ENCODE data around the gene NES.

The NES gene

DNA sequence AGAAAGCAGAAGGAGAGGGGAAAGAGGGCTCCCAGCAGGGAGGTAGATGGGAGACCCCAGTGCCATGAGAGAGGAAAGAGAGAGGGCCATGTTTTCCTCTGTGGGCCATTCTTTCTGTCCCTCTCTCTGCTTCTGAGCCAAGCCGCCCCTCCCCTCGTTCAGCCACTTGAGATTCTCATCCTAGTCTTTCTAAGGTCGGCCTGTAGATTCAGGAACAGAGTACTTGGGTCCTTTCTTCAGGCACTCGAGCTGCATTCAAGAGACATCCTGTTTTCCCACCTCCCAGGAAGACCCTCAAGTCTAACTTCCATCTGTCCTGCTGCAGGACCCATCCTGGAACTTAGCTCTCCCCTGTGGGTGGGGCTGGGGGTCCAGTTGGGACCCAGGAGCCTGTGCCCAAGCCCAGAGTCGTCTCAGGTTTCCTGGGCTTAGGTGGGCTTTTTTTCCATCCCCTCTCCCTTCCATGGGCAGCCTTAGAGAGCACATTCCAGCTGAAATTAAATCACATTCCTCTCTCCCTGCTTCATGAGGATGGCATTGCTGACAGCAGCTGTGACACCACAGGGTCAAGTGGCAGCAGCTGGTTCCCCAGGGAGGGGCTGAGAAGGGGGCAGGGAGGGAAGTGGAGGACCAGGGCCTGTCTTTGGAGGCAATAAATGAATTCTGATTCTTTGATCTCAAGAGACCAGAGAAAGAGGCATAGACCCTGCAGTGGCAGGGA is 13.0 kb downstream of the NES start:
- DNase-seq (ENCODE audit: low read depth in 3 of 3, low spot score in 1 of 3), result no peak

DNA sequence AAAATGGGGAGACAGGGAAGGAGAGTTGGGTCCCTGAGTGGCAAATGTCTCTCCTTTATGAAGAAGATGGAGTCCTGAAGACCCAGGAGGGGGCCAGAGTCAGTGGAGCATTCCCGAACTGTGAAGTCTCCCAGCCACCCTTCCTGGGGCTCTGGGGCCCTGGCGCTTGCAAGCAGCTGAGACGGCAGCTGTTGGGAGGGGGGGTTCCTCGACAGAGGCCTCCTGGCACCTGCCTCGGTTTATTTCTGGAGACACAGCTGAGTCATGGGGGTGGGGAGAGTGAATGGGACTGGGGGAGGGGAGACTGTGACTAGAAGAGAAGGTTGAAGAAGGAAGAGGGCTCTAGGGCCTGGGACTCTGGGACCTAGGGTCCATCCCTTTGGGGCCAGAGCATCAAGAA is 14.0 kb downstream of the NES start:
- no peak for DNase-seq (ENCODE audit: low read depth in 3 of 3, low spot score in 1 of 3)

DNA sequence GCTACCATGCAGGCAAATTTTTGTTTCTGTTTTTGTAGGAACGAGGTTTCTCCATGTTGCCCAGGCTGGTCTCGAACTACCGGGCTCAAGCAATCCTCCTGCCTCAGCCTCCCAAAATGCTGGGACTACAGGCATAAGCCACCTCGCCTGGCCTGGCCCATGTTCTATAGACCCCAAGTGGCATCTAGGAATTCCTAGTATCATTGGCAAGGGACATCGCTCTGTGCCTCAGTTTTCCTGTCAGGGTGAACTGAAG is 14.5 kb downstream of the NES start:
- no peak for DNase-seq (ENCODE audit: low read depth in 3 of 3, low spot score in 1 of 3)

DNA sequence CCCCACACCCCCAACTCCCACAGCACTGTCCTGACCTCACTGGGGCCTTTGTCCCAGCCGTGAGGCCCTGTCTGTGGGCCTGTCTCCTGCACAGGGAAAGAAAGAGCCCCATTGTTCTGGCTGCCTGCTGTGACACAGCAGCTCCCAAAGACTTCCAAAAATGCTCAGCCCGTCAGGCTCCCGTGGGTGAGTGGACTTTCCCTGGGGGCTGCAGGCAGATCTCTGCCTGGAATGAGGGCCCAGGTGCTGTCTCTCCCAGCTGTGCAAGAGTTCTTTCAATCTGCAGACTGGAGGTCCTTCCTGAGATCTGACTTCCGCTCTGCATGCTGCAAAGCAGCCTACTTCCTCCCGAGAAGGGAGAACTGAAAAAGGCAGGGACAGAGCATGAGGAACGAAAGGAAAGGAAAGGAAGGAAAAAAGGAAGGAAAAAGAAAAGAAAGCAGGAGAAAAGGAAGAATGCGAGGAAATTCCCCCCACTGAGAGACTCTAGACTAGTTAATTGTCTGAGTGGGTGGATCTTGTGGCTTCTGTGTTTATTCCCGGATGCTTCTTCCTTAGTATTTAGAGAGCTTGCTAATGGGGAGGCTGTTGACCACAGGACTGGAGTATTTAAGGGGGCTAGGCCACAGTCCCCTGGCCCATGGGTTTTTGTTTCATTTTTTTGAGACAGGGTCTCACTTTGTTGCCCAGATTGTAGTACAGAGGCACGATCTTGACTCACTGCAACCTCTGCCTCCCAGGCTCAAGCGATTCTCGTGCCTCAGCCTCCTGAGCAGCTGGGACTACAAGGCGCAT is 15.0 kb downstream of the NES start:
- DNase-seq (ENCODE audit: low read depth in 3 of 3, low spot score in 1 of 3), result no peak

DNA sequence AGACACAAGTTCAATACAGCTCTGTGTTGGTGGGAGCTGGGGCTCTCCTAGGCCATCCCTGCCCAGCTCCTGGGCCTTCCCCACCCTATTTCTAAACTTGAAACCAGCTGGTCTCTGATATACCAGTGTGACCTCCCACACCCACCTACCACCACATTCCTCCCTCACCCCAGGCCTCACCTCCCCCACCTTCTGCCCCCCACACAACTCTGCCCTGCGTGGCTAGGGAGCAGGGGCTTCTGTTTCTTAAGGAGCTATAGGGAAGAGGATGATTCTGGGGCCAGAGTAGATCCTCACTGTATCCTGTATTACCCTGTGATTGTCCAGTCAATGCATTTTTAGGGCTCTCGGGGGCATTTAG is 16.5 kb downstream of the NES start:
- DNase-seq (ENCODE audit: low read depth in 3 of 3, low spot score in 1 of 3), result no peak

DNA sequence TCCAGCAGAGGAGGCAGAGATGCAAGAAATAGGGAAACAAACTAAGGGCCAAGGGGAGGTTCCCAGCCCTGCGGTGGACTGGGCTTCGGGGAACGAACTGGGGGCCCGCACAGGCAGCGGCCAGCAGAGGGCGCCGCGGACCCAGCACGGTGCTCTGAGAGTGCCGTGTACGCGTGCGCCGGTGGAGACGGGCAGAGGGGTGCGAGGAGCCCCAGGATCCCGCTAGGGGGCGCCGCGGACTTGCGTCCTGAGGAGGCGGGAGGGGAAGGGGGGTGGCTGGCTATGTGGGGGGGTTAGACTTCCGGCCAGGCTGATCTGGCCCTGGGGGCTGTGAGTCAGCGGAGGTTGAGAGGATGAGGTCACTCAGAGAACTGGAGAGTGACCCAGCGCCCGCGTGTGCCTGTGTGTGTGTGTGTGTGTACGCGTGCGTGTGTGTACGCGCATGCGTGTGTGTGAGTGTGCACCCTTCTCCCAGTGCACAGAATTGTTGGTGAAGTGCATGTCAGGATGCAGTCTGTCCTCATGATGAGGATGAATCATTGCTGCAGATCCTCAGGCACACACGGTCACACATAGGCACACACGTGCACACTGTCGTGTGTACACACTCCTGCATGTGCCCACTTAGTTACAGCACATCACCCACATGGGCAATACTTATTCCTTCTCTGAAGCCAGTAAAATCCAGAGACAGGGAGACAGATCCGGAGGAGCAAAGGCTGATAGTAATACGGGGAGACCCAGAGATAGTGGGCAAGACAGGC is 17.0 kb downstream of the NES start:
- DNase-seq (ENCODE audit: low read depth in 3 of 3, low spot score in 1 of 3), result peak; percentile 67 to 88 (median 75)

DNA sequence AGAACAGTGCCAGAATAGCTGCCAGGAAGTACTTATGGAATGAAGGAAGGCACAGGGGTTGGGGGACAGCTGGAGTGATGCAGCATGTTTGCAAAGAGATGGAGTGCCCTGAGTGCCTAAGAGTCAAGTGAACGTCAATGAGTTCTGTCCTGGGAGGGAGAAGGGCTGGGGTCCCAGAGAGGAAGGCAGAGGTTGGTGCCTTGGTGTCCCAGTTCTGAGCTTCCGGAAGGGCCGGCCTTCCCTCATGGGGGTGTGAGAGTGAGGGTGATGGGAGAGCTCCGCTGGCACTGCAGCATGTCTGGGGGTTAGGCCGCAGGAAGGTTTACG is 17.6 kb downstream of the NES start:
- DNase-seq (ENCODE audit: low read depth in 3 of 3, low spot score in 1 of 3), result no peak

DNA sequence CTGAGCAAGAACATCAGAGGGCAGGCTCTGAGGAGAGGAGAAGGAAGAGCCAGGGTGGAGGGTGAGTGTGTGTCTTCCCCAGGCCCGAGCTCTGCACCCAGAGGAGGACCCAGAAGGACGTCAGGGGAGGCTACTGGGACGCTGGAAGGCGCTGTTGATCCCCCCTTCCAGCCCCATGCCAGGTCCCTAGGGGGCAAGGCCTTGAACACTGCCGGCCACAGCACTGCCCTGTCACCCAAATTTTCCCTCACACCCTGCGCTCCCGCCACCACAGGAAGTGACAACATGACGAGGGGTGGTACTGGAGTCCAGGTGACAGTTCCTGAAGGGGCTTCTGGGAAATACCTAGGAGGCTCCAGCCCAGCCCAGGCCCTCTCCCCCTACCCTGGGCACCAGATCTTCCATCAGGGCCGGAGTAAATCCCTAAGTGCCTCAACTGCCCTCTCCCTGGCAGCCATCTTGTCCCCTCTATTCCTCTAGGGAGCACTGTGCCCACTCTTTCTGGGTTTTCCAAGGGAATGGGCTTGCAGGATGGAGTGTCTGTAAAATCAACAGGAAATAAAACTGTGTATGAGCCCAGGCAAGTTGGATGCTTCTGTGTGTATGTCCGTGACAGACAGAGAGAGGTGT is 18.1 kb downstream of the NES start:
- no peak for DNase-seq (ENCODE audit: low read depth in 3 of 3, low spot score in 1 of 3)

DNA sequence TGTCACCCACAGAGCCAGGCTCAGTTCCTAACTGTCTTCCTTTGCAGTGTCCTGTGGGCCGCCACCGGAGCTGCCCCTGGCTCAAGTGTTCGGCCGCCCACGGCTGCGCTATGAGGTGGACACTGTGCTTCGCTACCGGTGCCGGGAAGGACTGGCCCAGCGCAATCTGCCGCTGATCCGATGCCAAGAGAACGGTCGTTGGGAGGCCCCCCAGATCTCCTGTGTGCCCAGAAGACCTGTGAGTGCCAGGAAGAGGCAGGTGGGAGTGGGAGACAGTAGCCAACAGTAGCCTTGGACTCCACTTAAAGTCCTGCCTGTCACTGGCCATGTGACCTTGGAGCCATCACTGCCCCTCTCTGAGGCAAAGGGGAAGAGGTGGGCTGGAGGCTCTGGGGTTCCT is 18.7 kb downstream of the NES start:
- DNase-seq (ENCODE audit: low read depth in 3 of 3, low spot score in 1 of 3), result no peak

DNA sequence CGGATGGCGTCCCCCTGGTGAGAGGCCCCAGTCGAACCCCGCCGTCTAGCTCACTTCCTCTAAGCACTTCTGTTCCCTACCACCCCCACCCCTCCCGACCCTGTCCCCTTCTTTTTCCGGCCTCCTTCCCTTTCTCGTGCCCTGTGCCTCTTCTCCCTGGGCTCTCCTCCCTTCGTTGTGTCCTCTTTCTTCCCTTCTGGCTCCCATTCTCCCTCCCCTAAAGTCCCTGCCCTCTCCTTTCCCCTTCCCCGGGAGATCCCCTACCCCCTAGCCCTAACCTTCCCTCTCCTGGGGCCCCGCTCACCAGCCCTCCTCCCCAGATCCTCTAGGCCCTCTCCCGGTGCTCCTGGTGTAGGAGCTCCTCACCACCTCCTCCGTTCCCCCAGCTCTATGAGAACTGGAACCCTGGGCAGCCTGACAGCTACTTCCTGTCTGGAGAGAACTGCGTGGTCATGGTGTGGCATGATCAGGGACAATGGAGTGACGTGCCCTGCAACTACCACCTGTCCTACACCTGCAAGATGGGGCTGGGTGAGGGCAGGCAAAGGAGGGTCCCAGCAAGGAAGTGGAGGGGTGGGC is 19.4 kb downstream of the NES start:
- no peak for DNase-seq (ENCODE audit: low read depth in 3 of 3, low spot score in 1 of 3)

DNA sequence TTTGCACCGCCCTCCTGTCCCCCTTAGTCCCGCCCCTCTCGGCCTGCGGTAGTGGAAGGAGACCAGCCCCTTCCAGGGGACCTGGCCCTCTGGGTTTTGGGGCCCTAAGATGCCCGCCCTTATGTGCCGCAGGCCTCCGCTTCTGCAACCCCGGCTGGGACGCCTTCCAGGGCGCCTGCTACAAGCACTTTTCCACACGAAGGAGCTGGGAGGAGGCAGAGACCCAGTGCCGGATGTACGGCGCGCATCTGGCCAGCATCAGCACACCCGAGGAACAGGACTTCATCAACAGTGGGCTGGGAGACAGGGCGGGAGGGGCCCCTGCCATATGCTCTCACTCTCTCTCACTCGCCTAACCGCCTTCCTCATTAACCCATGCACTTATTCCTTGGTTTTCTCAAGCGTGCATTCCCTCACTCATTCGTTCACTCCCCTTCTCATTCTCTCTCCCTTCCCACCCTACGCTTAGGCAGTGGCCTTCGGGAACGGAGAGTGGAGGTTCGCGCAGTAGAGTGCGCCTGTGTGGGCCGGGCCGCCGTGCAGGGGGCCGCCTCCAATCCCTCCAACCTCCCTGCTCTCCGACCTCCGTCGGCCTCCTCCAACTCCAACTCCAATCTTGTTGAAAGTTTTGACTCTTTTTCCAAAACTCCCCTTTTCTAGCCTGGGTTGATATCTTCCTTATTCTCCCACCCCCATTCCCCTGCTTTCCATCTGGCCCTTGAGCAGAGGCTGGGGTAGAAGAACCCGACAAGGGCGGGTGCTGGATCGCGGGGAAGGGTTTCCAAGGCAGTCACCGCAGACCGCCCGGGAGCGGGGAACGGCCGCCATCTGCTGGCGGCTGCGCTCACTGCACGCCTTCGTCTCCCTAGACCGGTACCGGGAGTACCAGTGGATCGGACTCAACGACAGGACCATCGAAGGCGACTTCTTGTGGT is 20.1 kb downstream of the NES start:
- peak; percentile 24 to 78 (median 59) for DNase-seq (ENCODE audit: low read depth in 3 of 3, low spot score in 1 of 3)

DNA sequence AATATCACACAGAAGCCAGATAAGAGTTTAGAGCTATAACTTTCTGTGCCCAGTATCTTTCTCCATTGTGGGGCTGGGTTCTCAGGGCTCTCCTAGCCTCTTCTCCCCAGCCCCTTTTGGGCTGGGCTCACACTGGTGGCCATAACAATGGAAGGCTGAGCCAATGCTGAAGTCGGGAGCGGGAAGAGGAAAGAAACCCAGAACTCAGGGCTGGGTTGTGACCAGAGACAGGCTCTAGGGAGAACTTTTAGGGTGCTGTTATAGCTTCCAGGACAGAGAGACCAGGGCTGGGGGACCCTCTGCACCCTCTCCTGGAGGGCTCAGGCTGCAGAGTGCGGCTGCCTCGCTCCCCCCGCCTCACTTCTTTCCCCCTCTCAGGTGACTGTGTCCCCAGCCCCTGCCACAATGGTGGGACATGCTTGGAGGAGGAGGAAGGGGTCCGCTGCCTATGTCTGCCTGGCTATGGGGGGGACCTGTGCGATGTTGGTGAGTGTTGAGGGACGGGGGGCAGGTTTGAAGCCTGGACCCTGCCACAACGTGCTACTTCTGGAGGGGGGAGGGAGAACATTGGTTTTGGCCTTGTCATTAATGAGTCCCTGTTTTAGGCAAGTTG is 21.2 kb downstream of the NES start:
- DNase-seq (ENCODE audit: low read depth in 3 of 3, low spot score in 1 of 3), result no peak

DNA sequence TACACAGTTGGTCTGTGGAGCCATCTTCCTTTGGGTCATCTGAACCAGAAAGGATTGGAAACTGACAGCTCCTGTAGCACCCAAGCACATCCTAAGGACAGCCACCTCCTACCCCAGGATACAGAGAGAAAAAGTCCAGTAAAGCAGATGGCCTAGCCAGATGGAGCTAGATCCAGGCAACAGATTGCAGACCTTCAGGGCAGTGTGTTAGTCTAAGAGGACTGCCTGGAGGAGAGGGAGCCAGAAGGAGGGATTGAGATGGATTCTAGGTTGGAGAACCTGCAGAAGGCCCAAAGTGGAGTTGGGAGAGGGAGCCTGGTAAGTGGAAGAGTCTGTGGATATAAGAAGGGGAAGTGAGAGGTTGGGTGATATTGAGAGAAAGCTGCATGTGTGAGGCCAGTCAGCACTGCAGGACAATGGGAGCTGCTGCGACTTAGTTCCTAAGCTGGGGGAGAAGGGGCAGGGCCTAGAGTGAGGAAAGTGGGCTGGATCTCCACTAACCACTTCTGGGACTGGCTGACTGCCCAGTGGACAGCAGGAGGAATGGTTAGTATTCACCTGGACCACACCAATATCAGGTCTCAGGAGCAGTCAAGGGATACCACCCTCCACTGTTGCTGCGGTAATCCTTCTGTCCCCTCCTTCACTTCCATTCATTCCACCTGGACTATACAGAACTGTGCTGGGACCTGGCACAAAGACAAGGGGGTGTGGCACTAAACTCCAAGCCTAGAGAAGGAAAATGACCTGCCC is 21.9 kb downstream of the NES start:
- no peak for DNase-seq (ENCODE audit: low read depth in 3 of 3, low spot score in 1 of 3)

DNA sequence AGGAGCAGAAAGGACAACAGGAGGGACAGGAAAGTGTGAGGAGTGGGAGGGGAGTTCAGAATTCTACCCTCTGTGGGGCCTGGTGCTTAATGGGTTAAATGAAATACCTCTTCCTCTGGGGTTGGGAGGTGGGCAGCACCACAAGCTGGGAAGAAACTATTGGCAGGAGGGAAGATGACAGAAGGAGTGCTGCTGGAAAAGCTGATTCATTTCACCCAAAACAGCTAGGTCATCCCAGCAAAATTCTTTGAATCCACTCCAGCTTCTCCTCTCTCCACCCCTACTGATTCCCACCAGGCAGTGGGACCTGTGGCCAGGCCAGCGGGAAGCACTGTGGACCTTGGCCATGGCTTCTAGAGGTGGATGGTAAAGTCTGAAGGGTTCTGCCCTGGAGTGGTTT is 22.5 kb downstream of the NES start:
- no peak for DNase-seq (ENCODE audit: low read depth in 3 of 3, low spot score in 1 of 3)

DNA sequence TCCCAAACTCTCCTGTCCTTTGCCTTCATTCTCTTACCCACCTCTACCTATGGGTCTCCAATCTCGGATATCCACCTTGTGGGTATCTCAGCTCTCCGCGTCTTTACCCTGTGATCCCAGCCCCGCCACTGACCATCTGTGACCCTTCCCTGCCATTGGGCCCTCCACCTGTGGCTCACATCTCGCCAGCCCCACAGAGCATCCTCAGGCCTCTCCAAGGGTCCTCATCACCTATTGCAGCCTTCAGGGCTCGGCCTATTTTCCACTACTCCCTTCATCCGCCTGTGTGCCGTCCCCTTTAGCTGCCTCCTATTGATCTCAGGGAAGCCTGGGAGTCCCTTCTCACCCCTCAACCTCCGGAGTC is 24.2 kb downstream of the NES start:
- DNase-seq (ENCODE audit: low read depth in 3 of 3, low spot score in 1 of 3), result no peak

DNA sequence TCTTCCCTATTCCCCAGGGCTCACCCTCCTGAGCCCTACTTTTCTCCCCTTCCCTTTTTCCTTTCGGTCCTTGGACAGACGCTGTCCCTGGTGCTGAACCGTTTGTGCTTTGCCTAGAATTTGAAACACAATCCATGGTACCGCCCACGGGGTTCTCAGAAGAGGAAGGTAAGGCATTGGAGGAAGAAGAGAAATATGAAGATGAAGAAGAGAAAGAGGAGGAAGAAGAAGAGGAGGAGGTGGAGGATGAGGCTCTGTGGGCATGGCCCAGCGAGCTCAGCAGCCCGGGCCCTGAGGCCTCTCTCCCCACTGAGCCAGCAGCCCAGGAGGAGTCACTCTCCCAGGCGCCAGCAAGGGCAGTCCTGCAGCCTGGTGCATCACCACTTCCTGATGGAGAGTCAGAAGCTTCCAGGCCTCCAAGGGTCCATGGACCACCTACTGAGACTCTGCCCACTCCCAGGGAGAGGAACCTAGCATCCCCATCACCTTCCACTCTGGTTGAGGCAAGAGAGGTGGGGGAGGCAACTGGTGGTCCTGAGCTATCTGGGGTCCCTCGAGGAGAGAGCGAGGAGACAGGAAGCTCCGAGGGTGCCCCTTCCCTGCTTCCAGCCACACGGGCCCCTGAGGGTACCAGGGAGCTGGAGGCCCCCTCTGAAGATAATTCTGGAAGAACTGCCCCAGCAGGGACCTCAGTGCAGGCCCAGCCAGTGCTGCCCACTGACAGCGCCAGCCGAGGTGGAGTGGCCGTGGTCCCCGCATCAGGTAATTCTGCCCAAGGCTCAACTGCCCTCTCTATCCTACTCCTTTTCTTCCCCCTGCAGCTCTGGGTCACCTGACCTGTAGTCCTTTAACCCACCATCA is 24.8 kb downstream of the NES start:
- no peak for DNase-seq (ENCODE audit: low read depth in 3 of 3, low spot score in 1 of 3)

DNA sequence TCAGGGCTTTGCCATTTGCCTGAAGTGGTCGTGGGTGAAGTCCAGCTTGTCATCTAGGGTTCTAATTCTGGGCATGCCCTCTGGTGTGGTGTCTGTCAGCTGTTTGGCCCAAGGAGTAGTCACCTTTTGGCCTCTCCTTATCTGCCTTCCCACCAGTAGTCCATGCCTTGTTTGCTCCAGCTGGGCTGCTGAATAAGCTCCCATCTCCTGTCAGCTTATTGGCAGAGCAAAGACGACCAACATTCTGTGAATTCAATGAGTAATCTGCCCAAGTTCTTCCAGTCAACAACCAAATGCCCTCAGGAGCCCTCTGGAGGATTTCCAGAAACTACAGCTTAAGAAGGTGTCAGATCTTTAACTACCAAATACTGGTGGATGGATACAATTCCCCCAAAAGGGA is 28.3 kb downstream of the NES start:
- no peak for DNase-seq (ENCODE audit: low read depth in 3 of 3, low spot score in 1 of 3)

DNA sequence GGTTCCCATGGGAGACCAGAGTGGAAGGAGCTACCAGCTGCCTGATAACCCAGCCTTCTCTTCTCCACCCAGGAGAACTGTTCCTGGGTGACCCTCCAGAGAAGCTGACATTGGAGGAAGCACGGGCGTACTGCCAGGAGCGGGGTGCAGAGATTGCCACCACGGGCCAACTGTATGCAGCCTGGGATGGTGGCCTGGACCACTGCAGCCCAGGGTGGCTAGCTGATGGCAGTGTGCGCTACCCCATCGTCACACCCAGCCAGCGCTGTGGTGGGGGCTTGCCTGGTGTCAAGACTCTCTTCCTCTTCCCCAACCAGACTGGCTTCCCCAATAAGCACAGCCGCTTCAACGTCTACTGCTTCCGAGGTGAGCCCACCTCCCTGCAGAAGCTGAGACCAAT is 28.7 kb downstream of the NES start:
- no peak for DNase-seq (ENCODE audit: low read depth in 3 of 3, low spot score in 1 of 3)

DNA sequence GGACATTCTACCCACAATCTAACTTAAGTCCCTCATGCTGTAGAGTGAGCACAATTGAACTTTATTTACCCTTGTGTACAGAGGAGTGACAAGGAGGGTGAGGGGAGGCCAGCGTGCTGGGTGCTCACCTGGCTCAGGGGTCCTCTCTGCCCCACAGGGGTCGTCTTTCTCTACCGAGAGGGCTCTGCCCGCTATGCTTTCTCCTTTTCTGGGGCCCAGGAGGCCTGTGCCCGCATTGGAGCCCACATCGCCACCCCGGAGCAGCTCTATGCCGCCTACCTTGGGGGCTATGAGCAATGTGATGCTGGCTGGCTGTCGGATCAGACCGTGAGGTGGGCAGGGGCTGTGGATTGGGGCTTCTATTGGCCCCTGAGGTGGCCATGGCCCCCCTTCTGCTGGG is 29.9 kb downstream of the NES start:
- no peak for DNase-seq (ENCODE audit: low read depth in 3 of 3, low spot score in 1 of 3)
